ENCODE data around the gene TCF7L2.
A peak's percentile ranks its signal among the peaks of the same experiment; 100 is the strongest.

Gene TCF7L2

GRCh38 chr10:112948196-112948595 is 1.9 kb upstream of the TCF7L2 start:
- no peak for FAIRE-seq

- FAIRE-seq, result peak; percentile 88
These were observed 764 bp upstream of the TCF7L2 start for GRCh38 chr10:112949143-112949823.

- FAIRE-seq, result no peak
These were observed 789 bp downstream of the TCF7L2 start for GRCh38 chr10:112950714-112951358.

- no peak for FAIRE-seq
These were observed 1.6 kb downstream of the TCF7L2 start for GRCh38 chr10:112951359-112952281.

GRCh38 chr10:112952282-112953173 is 2.5 kb downstream of the TCF7L2 start:
- no peak for FAIRE-seq

- FAIRE-seq, result no peak
These were observed 3.4 kb downstream of the TCF7L2 start for GRCh38 chr10:112953174-112954159.

- FAIRE-seq, result no peak
These were observed 5.0 kb downstream of the TCF7L2 start for GRCh38 chr10:112954974-112955581.

- no peak for FAIRE-seq
These were observed 5.8 kb downstream of the TCF7L2 start for GRCh38 chr10:112955582-112956421.

GRCh38 chr10:112956631-112957350 is 6.7 kb downstream of the TCF7L2 start:
- no peak for FAIRE-seq

GRCh38 chr10:112957640-112958092 is 7.6 kb downstream of the TCF7L2 start:
- FAIRE-seq, result no peak

GRCh38 chr10:112958275-112958995 is 8.4 kb downstream of the TCF7L2 start:
- no peak for FAIRE-seq

GRCh38 chr10:112959207-112959838 is 9.3 kb downstream of the TCF7L2 start:
- FAIRE-seq, result no peak

GRCh38 chr10:112960151-112960681 is 10.2 kb downstream of the TCF7L2 start:
- no peak for FAIRE-seq

- FAIRE-seq, result no peak
These were observed 11.6 kb downstream of the TCF7L2 start for GRCh38 chr10:112961609-112962008.

GRCh38 chr10:112962343-112962742 is 12.3 kb downstream of the TCF7L2 start:
- FAIRE-seq, result no peak

- FAIRE-seq, result no peak
These were observed 13.8 kb downstream of the TCF7L2 start for GRCh38 chr10:112963835-112964234.

GRCh38 chr10:112964482-112964881 is 14.4 kb downstream of the TCF7L2 start:
- FAIRE-seq, result no peak

Data from colon (tissue), 2 donors.